GM21717 (cell line): ENCODE results near the gene LCN9.

Experiments
- ATAC-seq: cut with Tn5 transposase; IDR thresholded peaks from one replicate; pipeline ENCODE4 v1.9.1; 2021; ENCODE audit warnings: mild to moderate bottlenecking, moderate library complexity; ENCODE audit not compliant: unreplicated experiment

LCN9 gene

GRCh38 chr9:135716045-135716444 lies 52.9 kb downstream of the LCN9 start:
- no peak for ATAC-seq
